HG03095 (cell line): ENCODE measurements around the gene DOP1B.
A peak's percentile ranks its signal among the peaks of the same experiment; 100 is the strongest.
"Not testable (repeated sequence)": the region's sequence is repeated elsewhere in the genome, so short reads cannot be mapped to it uniquely, and the experiment has no call there.

Source experiments
- ATAC-seq: cut with Tn5 transposase; IDR thresholded peaks from one replicate; pipeline ENCODE4 v1.9.1; 2021; ENCODE audit warnings: moderate library complexity; ENCODE audit not compliant: unreplicated experiment

DOP1B gene

GRCh38 chr21:36156815-36157670, at the start of gene DOP1B:
TSS of gene DOP1B (plus strand) at chr21:36156824. CDS start at chr21:36164734, 7,910 bp downstream.
- peak; percentile 10 for ATAC-seq

GRCh38 chr21:36109868-36110267, 46.8 kb upstream of the DOP1B start:
- no peak for ATAC-seq

GRCh38 chr21:36111238-36111637, 45.4 kb upstream of the DOP1B start:
- no peak for ATAC-seq

GRCh38 chr21:36113647-36114428, 42.8 kb upstream of the DOP1B start:
- no peak for ATAC-seq

- no peak for ATAC-seq
Observed at GRCh38 chr21:36115138-36115730, 41.4 kb upstream of the DOP1B start.

GRCh38 chr21:36117286-36117741, 39.3 kb upstream of the DOP1B start:
- no peak for ATAC-seq

GRCh38 chr21:36120304-36120888, 36.2 kb upstream of the DOP1B start:
- ATAC-seq, result no peak

- ATAC-seq, result no peak
Observed at GRCh38 chr21:36122977-36123376, 33.6 kb upstream of the DOP1B start.

- ATAC-seq, result no peak
Observed at GRCh38 chr21:36124395-36124794, 32.2 kb upstream of the DOP1B start.

- no peak for ATAC-seq
Observed at GRCh38 chr21:36125512-36126207, 31.0 kb upstream of the DOP1B start.

- no peak for ATAC-seq
Observed at GRCh38 chr21:36126208-36126565, 30.4 kb upstream of the DOP1B start.

- ATAC-seq, result no peak
Observed at GRCh38 chr21:36126621-36127110, 30.0 kb upstream of the DOP1B start.

- no peak for ATAC-seq
Observed at GRCh38 chr21:36127250-36127904, 29.2 kb upstream of the DOP1B start.

- no peak for ATAC-seq
Observed at GRCh38 chr21:36127977-36128376, 28.6 kb upstream of the DOP1B start.

GRCh38 chr21:36129219-36129618, 27.4 kb upstream of the DOP1B start:
- no peak for ATAC-seq

- ATAC-seq, result not testable (repeated sequence)
Observed at GRCh38 chr21:36130414-36130762, 26.2 kb upstream of the DOP1B start.

- not testable (repeated sequence) for ATAC-seq
Observed at GRCh38 chr21:36130839-36131238, 25.8 kb upstream of the DOP1B start.

- no peak for ATAC-seq
Observed at GRCh38 chr21:36132696-36133095, 23.9 kb upstream of the DOP1B start.

- no peak for ATAC-seq
Observed at GRCh38 chr21:36134803-36135390, 21.7 kb upstream of the DOP1B start, which contains the start of gene CBR3. TSS of gene CBR3 (plus strand) at chr21:36135079. CDS start at chr21:36135193, 114 bp downstream.
